Ovary (tissue), 3 donors: Measurements from ENCODE around the gene TULP4.

Experiments used
- CTCF ChIP-seq, 3 donors: fragments of 450-650 bp in 2 of 3; fragments of 200-600 bp in 1 of 3; IDR thresholded peaks; one replicate each; pipeline versions ENCODE4 v1.5.1 to v1.8.0; 2016 to 2022; ENCODE audit warnings: antibody characterized with exemption in 3 of 3, mild to moderate bottlenecking in 1 of 3
- EP300 ChIP-seq: sonication (generic); formaldehyde crosslinking; IDR thresholded peaks from one replicate; pipeline ENCODE4 v1.6.1; 2017; ENCODE audit warnings: antibody characterized with exemption
- POLR2A ChIP-seq: fragments of 450-650 bp; IDR thresholded peaks from one replicate; pipeline ENCODE4 v1.6.1; 2017; ENCODE audit warnings: antibody characterized with exemption, mild to moderate bottlenecking, moderate library complexity
- donor health status: DM: no; HTN: no; CAD: no.

GRCh38 chr6:158376631-158377081, 64.4 kb downstream of the TULP4 start:
- no peak for TF ChIP-seq CTCF (IDR thresholded peaks at IDR 0.05)
- TF ChIP-seq POLR2A: no peak
- no peak for TF ChIP-seq EP300
